Measurements from ENCODE around the gene SKAP1. TPM values are rescaled to one million over a fixed set of nuclear protein-coding genes. Genes with fewer than 3 reads are reported as not detected.
A peak's percentile ranks its signal among the peaks of the same experiment; 100 is the strongest.

SKAP1 gene
- total and polyA plus RNA-seq, 7 donors = 0.09 to 1.0 (median 0.42) TPM; not detected in 2

GRCh38 chr17:48310748-48311213 is 119.2 kb downstream of the SKAP1 start:
- DNase-seq (no peak), ATAC-seq (no peak)
- Histone ChIP-seq H3K9me3 (no peaks in the 10 kb centered on the region), H3K4me3 (no peak overlapping the region), H3K27ac (no peak overlapping the region), H3K36me3 (ENCODE audit: insufficient read depth in 1 of 2, low read depth in 1 of 2) (no peaks in the 10 kb centered on the region), H3K4me1 (no peaks in the 10 kb centered on the region), H3K27me3 (ENCODE audit: insufficient read depth in 3 of 3, low read length in 2 of 3) (peaks cover 0 to 33% (median 18%) of the 10 kb centered on the region in 3 donors)
- TF ChIP-seq, protein P1, sequence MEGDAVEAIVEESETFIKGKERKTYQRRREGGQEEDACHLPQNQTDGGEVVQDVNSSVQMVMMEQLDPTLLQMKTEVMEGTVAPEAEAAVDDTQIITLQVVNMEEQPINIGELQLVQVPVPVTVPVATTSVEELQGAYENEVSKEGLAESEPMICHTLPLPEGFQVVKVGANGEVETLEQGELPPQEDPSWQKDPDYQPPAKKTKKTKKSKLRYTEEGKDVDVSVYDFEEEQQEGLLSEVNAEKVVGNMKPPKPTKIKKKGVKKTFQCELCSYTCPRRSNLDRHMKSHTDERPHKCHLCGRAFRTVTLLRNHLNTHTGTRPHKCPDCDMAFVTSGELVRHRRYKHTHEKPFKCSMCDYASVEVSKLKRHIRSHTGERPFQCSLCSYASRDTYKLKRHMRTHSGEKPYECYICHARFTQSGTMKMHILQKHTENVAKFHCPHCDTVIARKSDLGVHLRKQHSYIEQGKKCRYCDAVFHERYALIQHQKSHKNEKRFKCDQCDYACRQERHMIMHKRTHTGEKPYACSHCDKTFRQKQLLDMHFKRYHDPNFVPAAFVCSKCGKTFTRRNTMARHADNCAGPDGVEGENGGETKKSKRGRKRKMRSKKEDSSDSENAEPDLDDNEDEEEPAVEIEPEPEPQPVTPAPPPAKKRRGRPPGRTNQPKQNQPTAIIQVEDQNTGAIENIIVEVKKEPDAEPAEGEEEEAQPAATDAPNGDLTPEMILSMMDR (IDR thresholded peaks at IDR 0.05) = no peak
- intact Hi-C loops (cut with DNase I) = no loop called here
- 15 to 20% (median 19%) methylated on average over 16 of the region's 16 CpGs for WGBS, 3 donors

DNA sequence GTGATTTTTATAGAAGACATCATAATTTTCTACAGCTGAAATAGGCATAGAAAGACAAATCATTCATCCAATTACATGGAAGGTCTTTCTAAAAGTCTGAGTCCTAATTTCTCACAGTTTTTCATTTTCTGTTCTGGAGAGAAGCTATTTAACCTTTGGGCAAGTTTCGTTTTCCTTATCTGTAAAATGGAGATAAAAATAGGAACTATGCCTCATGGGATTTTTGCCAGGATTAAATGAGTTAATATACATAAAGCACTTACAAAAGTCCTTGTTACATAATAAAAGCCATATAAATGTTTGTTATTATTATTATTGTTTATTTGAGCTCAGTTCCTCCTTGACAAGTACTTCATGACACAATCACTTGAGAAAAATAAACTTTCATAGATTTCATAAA is 121.4 kb downstream of the SKAP1 start:
- TF ChIP-seq, protein P1 (IDR thresholded peaks at IDR 0.05) = no peak
- Histone ChIP-seq H3K27ac (no peak overlapping the region), H3K4me1 (no peaks in the 10 kb centered on the region), H3K36me3 (ENCODE audit: insufficient read depth in 1 of 2, low read depth in 1 of 2) (no peaks in the 10 kb centered on the region), H3K27me3 (ENCODE audit: insufficient read depth in 3 of 3, low read length in 2 of 3) (peaks cover 0 to 33% (median 18%) of the 10 kb centered on the region in 3 donors), H3K9me3 (no peaks in the 10 kb centered on the region), H3K4me3 (no peak overlapping the region)
- ATAC-seq = no peak
- WGBS, 3 donors = 58 to 68% (median 64%) methylated on average over 1 of the region's 1 CpG
- intact Hi-C loops (cut with DNase I) = loop anchor here (5.0 to 10.0 kb wide), 2 partner anchors 54 to 309 kb away; partner anchors contain the start of gene HOXB8 (in 1 of the 2)
- no peak for DNase-seq

DNA sequence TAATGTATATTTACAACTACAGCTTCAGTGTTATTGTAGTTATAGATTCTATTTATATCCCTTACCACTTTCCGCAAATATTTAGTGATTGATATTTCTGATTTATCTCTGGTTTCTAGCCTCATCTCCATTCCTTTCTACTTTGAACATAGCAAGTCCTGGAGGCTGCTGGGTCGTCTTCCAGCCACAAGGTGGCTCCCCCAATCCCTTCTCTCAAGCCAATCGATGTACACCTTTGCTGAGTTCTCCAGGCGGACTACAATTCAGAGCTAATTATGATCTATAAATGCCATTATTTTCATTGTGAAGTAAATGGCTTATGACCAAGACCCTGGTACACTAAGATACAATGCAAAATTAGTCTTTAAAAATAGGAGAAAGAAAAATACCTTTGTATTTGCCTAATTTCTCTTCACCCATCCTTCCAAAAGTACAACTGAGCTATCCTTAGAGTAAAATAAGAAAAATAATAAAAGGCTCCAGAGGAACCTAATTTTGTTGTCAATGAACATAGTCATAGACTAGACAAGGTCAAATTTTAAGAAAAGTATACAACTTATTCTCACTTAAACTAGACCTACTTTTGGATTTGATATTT is 122.1 kb downstream of the SKAP1 start:
- 18 to 21% (median 21%) methylated on average over 4 of the region's 4 CpGs for WGBS, 3 donors
- intact Hi-C loops (cut with DNase I) = loop anchor here (2.0 to 10.0 kb wide), 3 partner anchors 53 to 311 kb away; partner anchors contain the start of gene HOXB8 (in 1 of the 2)
- Histone ChIP-seq H3K4me1 (no peaks in the 10 kb centered on the region), H3K27me3 (ENCODE audit: insufficient read depth in 3 of 3, low read length in 2 of 3) (peaks cover 0 to 33% (median 16%) of the 10 kb centered on the region in 3 donors), H3K4me3 (no peak overlapping the region), H3K27ac (no peak overlapping the region), H3K9me3 (no peaks in the 10 kb centered on the region), H3K36me3 (ENCODE audit: insufficient read depth in 1 of 2, low read depth in 1 of 2) (no peaks in the 10 kb centered on the region)
- TF ChIP-seq, protein P1 (IDR thresholded peaks at IDR 0.05) = peak; percentile 78
- ATAC-seq (peak; percentile 54 to 77 (median 58)), DNase-seq (peak in 1 of 2 donors; percentile 28)

GRCh38 chr17:48307255-48307654 is 122.8 kb downstream of the SKAP1 start:
- Histone ChIP-seq H3K27ac (no peak overlapping the region), H3K27me3 (ENCODE audit: insufficient read depth in 3 of 3, low read length in 2 of 3) (peaks cover 0 to 33% (median 15%) of the 10 kb centered on the region in 3 donors), H3K9me3 (no peaks in the 10 kb centered on the region), H3K36me3 (ENCODE audit: insufficient read depth in 1 of 2, low read depth in 1 of 2) (no peaks in the 10 kb centered on the region), H3K4me1 (no peaks in the 10 kb centered on the region), H3K4me3 (no peak overlapping the region)
- TF ChIP-seq, protein P1 (IDR thresholded peaks at IDR 0.05) = no peak
- no peak for DNase-seq
- 68 to 77% (median 76%) methylated on average over 4 of the region's 4 CpGs for WGBS, 3 donors
- intact Hi-C loops (cut with DNase I) = loop anchor here (2.0 to 10.0 kb wide), 3 partner anchors 52 to 312 kb away; partner anchors contain the start of gene HOXB8 (in 1 of the 2)
- no peak for ATAC-seq
